Mesodermal cell (in vitro differentiated cells): ENCODE results near the gene PRCP.

Experiments used
- H3K27ac ChIP-seq: 2 replicates; pipeline ENCODE4 v1.7.0; 2013; ENCODE audit warnings: mild to moderate bottlenecking, low read depth, low read length, moderate library complexity; ENCODE audit not compliant: severe bottlenecking
- H3K36me3 ChIP-seq: 2 replicates; pipeline ENCODE4 v1.7.1; 2013; ENCODE audit warnings: mild to moderate bottlenecking, low read length, moderate library complexity; ENCODE audit not compliant: control insufficient read depth, insufficient read depth
- H3K4me1 ChIP-seq: one replicate; pipeline ENCODE4 v1.7.1; 2013; ENCODE audit warnings: mild to moderate bottlenecking, low read length; ENCODE audit not compliant: insufficient read depth, control insufficient read depth, poor library complexity, severe bottlenecking
- H3K4me3 ChIP-seq: 2 replicates; pipeline ENCODE4 v1.7.0; 2013; ENCODE audit warnings: low read length, control low read depth, mild to moderate bottlenecking; ENCODE audit not compliant: insufficient read depth, poor library complexity, severe bottlenecking; ENCODE audit errors: extremely low read depth
- H3K9me3 ChIP-seq: 2 replicates; pipeline ENCODE4 v1.7.1; 2013; ENCODE audit warnings: mild to moderate bottlenecking, low read length, moderate library complexity; ENCODE audit not compliant: control insufficient read depth
- WGBS, 2 experiments: methylation state at CpG; one replicate each; pipeline ENCODE4 v1.1.5; 2013; ENCODE audit warnings: missing lambda C conversion rate in 2 of 2; ENCODE audit not compliant: insufficient coverage in 2 of 2; 5-methylcytosine and 5-hydroxymethylcytosine counted together

The PRCP gene

GRCh38 chr11:82782825-82783374, 117.3 kb downstream of the PRCP start:
- WGBS, 2 experiments, result 80 to 85% methylated on average over 1 of the region's 1 CpG
- Histone ChIP-seq H3K36me3 (no peaks in the 10 kb centered on the region), H3K4me3 (no peak overlapping the region), H3K27ac (no peak overlapping the region), H3K4me1 (no peaks in the 10 kb centered on the region), H3K9me3 (peaks cover 4% of the 10 kb centered on the region)

GRCh38 chr11:82778776-82779175, 121.5 kb downstream of the PRCP start:
- Histone ChIP-seq H3K36me3 (no peaks in the 10 kb centered on the region), H3K9me3 (peaks cover 4% of the 10 kb centered on the region), H3K27ac (no peak overlapping the region), H3K4me1 (no peaks in the 10 kb centered on the region), H3K4me3 (no peak overlapping the region)
- no CpG with 5 or more reads among the region's 1 CpG for WGBS, 2 experiments

DNA sequence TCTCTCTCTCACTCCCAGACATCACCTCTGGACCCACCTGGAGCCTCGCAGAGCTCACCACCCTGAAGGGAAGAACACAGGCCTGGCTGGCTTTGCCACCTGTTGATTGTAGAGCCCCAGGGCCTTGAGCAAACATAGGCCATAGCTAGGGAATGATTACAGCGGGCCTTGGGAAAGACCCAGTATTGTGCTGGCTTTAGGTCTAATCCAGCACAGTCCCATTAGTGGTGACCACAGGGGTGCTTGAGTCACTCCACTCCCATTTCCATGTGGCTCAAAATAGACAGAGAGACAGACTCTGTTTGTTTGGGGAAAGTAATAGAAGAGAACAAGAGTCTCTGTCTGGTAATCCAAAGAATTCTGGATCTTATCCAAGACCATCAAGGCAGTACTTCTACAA, 123.9 kb downstream of the PRCP start:
- no peak overlapping the region for H3K4me3 ChIP-seq
- H3K27ac ChIP-seq, result no peak overlapping the region
- 100% methylated on average over 1 of the region's 2 CpGs for WGBS, 2 experiments
- no peaks in the 10 kb centered on the region for H3K9me3 ChIP-seq
- H3K4me1 ChIP-seq, result no peaks in the 10 kb centered on the region
- no peaks in the 10 kb centered on the region for H3K36me3 ChIP-seq

DNA sequence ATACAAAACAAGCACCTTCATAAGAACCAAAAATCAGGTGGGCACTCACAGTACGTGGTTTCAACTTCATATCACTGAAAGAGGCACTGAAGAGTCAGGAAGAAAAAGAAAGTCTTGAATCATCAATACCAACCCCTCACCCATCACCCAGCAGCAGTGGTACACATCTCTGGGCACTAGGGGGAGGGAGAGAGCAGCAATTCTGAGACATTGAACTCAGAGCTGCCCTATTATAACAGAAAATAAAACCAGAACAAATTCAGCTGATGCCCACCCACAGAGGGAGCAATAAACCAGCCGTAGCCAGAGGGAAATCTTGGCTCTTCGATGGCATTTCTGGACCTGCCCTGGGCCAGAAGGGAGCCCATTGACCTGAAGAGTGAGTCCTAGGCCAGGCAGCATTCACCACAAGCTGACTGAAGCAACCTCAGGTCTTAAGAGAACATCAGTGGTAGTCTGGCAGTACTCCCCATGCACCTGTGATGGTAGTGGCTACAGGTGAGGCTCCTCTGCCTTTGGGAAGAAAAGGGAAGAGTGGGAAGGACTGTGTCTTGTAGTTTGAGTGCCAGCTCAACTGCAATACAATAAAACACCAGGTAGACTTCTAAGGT, 124.4 kb downstream of the PRCP start:
- no peak overlapping the region for H3K27ac ChIP-seq
- H3K36me3 ChIP-seq, result no peaks in the 10 kb centered on the region
- H3K4me1 ChIP-seq, result no peaks in the 10 kb centered on the region
- 34 to 59% methylated on average over 2 of the region's 3 CpGs for WGBS, 2 experiments
- no peak overlapping the region for H3K4me3 ChIP-seq
- H3K9me3 ChIP-seq, result no peaks in the 10 kb centered on the region

GRCh38 chr11:82775218-82775617, 125.0 kb downstream of the PRCP start:
- H3K4me1 ChIP-seq, result no peaks in the 10 kb centered on the region
- no peak overlapping the region for H3K27ac ChIP-seq
- H3K4me3 ChIP-seq, result no peak overlapping the region
- no peaks in the 10 kb centered on the region for H3K36me3 ChIP-seq
- no CpG with 5 or more reads among the region's 1 CpG for WGBS, 2 experiments
- no peaks in the 10 kb centered on the region for H3K9me3 ChIP-seq
